Neural progenitor cell (in vitro differentiated cells): ENCODE data around the gene CNOT9. TPM values are rescaled to one million over a fixed set of nuclear protein-coding genes. Genes with fewer than 3 reads are reported as not detected.

Experiments
- DNase-seq: peaks from one replicate; pipeline ENCODE4 v3.0.0-alpha.2; 2016; ENCODE audit warnings: low spot score
- H2AFZ ChIP-seq: fragments of 200-600 bp; sonication (generic); replicated peaks from 2 replicates; pipeline ENCODE4 v1.6.1; 2016; ENCODE audit warnings: antibody characterized with exemption
- H3F3A ChIP-seq: fragments of 200-600 bp; sonication (generic); 2 replicates; pipeline ENCODE4 v1.6.1; 2016; ENCODE audit warnings: antibody characterized with exemption, low read depth
- H3K27ac ChIP-seq: fragments of 200-600 bp; sonication (generic); 2 replicates; pipeline ENCODE4 v1.5.1; 2016; ENCODE audit warnings: mild to moderate bottlenecking
- H3K27me3 ChIP-seq: fragments of 200-600 bp; sonication (generic); 2 replicates; pipeline ENCODE4 v1.6.1; 2016; ENCODE audit warnings: mild to moderate bottlenecking, moderate library complexity
- H3K36me3 ChIP-seq: fragments of 200-600 bp; sonication (generic); 2 replicates; pipeline ENCODE4 v1.5.1; 2016
- H3K4me1 ChIP-seq: fragments of 200-600 bp; sonication (generic); 2 replicates; pipeline ENCODE4 v1.6.1; 2016; ENCODE audit warnings: mixed run types
- H3K4me2 ChIP-seq: fragments of 200-600 bp; sonication (generic); 2 replicates; pipeline ENCODE4 v1.6.1; 2016
- H3K4me3 ChIP-seq: fragments of 200-600 bp; sonication (generic); 2 replicates; pipeline ENCODE4 v1.5.1; 2016
- H3K79me2 ChIP-seq: fragments of 200-600 bp; sonication (generic); 2 replicates; pipeline ENCODE4 v1.6.1; 2016; ENCODE audit warnings: low read depth
- H3K9ac ChIP-seq: fragments of 200-600 bp; sonication (generic); 2 replicates; pipeline ENCODE4 v1.6.1; 2016
- H3K9me3 ChIP-seq: fragments of 200-600 bp; sonication (generic); 2 replicates; pipeline ENCODE4 v1.5.1; 2016; ENCODE audit warnings: low read depth
- H4K20me1 ChIP-seq: fragments of 200-600 bp; sonication (generic); 2 replicates; pipeline ENCODE4 v1.6.1; 2016; ENCODE audit warnings: low read depth
- H3K27ac Mint-ChIP-seq: 3 replicates; pipeline ENCODE4 v1.8.0; 2021; ENCODE audit warnings: mixed read lengths
- H3K27me3 Mint-ChIP-seq: 2 replicates; pipeline ENCODE4 v1.8.0; 2022; ENCODE audit warnings: low read depth, mild to moderate bottlenecking, inconsistent platforms, moderate library complexity, mixed read lengths; ENCODE audit not compliant: insufficient read depth
- H3K36me3 Mint-ChIP-seq: 3 replicates; pipeline ENCODE4 v1.8.0; 2021; ENCODE audit warnings: mixed read lengths
- H3K4me1 Mint-ChIP-seq: 3 replicates; pipeline ENCODE4 v1.8.0; 2021; ENCODE audit warnings: mixed read lengths
- H3K4me3 Mint-ChIP-seq: 3 replicates; pipeline ENCODE4 v1.8.0; 2021; ENCODE audit warnings: mild to moderate bottlenecking, moderate library complexity, mixed read lengths
- H3K9me3 Mint-ChIP-seq: 3 replicates; pipeline ENCODE4 v1.8.0; 2020; ENCODE audit warnings: mixed read lengths
- EZH2 ChIP-seq: fragments of 200-600 bp; sonication (generic); IDR thresholded peaks from 2 replicates; pipeline ENCODE4 v1.6.1; 2017; ENCODE audit warnings: antibody characterized with exemption, mild to moderate bottlenecking, moderate library complexity
- EZH2phosphoT487 ChIP-seq: fragments of 200-600 bp; sonication (generic); IDR thresholded peaks from 2 replicates; pipeline ENCODE4 v1.6.1; 2017; ENCODE audit warnings: antibody characterized with exemption
- total RNA-seq: library from RNA; depleted of rRNA; stranded (reverse); fragments of >200 nt; gene quantifications from 2 replicates; pipeline ENCODE4 v1.2.3, GENCODE V29; 2015; ENCODE audit warnings: low replicate concordance
- TF ChIP-seq, protein P1 (sequence below): fragments of 200-600 bp; sonication (generic); IDR thresholded peaks from 2 replicates; pipeline ENCODE4 v1.5.1; 2017; ENCODE audit warnings: antibody characterized with exemption, mild to moderate bottlenecking

The CNOT9 gene
- total RNA-seq, 1 donor from 2014 or later, result 87.1 TPM

DNA sequence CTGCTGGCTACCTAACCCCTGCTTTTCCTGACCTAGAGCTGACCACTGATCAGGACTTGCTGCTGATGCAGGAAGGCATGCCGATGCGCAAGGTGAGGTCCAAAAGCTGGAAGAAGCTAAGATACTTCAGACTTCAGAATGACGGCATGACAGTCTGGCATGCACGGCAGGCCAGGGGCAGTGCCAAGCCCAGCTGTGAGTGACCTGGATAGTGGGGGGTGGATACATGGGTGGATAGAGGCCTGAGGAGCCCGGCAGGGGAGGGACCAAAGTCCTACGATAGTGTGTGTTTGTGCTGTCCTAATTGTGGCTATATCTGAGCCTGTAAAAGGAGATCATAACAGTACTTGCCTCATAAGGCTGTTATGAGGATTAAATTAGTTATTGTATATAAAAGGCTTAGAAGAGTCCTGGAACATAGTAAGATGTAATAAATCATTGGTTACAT, 47.3 kb downstream of the CNOT9 start:
- no peak overlapping the region for H3K4me3 ChIP-seq
- H3K27ac ChIP-seq, result no peak overlapping the region
- H3K27ac Mint-ChIP-seq, result no peak overlapping the region
- H4K20me1 ChIP-seq, result no peaks in the 10 kb centered on the region
- no peaks in the 10 kb centered on the region for H3K36me3 ChIP-seq
- no peaks in the 10 kb centered on the region for H3K27me3 ChIP-seq
- no peak for DNase-seq
- H3K27me3 Mint-ChIP-seq, result peaks cover 3% of the 10 kb centered on the region
- H3K79me2 ChIP-seq, result no peaks in the 10 kb centered on the region
- H3K4me1 ChIP-seq, result no peaks in the 10 kb centered on the region
- H3K9ac ChIP-seq, result no peak overlapping the region
- no peaks in the 10 kb centered on the region for H3K36me3 Mint-ChIP-seq
- H3F3A ChIP-seq, result no peaks in the 10 kb centered on the region
- no peaks in the 10 kb centered on the region for H3K4me1 Mint-ChIP-seq
- no peak overlapping the region for H3K4me2 ChIP-seq
- no peaks in the 10 kb centered on the region for H3K9me3 Mint-ChIP-seq
- no peak overlapping the region for H3K4me3 Mint-ChIP-seq
- H3K9me3 ChIP-seq, result no peaks in the 10 kb centered on the region
- H2AFZ ChIP-seq, result no peak overlapping the region
- TF ChIP-seq, protein P1, sequence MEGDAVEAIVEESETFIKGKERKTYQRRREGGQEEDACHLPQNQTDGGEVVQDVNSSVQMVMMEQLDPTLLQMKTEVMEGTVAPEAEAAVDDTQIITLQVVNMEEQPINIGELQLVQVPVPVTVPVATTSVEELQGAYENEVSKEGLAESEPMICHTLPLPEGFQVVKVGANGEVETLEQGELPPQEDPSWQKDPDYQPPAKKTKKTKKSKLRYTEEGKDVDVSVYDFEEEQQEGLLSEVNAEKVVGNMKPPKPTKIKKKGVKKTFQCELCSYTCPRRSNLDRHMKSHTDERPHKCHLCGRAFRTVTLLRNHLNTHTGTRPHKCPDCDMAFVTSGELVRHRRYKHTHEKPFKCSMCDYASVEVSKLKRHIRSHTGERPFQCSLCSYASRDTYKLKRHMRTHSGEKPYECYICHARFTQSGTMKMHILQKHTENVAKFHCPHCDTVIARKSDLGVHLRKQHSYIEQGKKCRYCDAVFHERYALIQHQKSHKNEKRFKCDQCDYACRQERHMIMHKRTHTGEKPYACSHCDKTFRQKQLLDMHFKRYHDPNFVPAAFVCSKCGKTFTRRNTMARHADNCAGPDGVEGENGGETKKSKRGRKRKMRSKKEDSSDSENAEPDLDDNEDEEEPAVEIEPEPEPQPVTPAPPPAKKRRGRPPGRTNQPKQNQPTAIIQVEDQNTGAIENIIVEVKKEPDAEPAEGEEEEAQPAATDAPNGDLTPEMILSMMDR, result no peak
- TF ChIP-seq EZH2phosphoT487, result no peak
- TF ChIP-seq EZH2, result no peak

DNA sequence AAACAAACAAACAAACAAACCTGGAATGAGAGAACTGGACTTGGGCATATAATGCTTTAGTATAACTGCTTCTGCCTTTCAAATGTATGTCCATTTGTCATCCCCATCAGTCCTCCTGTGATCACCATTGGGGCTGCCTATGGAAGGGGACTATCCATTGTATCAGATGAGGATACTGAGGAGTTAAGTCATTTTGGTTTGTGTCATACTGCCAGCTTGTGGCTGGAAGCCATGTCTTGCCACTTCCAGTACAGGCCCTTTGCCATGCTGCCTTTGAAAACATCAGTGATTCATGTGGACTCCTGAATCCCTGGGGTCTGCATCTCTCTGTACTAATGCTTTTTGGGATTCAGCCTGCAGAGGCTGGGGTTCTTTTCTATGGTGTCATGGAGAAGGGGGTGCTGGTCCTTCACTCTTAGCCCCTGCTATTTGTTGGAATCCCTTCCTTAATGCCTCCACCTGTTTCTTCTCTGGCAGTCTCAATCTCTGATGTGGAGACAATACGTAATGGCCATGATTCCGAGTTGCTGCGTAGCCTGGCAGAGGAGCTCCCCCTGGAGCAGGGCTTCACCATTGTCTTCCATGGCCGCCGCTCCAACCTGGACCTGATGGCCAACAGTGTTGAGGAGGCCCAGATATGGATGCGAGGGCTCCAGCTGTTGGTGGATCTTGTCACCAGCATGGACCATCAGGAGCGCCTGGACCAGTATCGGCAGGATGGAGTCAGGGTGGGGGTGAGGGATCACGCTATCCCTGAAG, 49.6 kb downstream of the CNOT9 start:
- DNase-seq, result no peak
- no peaks in the 10 kb centered on the region for H4K20me1 ChIP-seq
- no peaks in the 10 kb centered on the region for H3K27me3 ChIP-seq

DNA sequence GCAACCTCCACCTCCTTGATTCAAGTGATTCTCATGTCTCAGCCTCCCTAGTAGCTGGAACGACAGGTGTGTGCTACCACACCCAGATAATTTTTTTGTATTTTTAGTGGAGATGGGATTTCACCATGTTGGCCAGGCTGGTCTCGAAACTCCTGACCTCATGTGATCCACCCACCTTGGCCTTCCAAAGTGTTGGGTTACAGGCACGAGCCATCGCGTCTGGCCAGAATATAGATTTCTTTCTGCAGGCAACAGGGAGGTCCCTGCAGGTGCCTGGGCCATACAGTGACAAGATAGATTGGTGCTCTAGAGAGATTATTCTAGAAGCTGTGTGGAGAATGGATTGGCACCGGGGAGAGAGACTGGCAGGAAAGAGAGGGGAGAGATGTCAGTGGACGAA, 52.4 kb downstream of the CNOT9 start:
- no peak overlapping the region for H3K4me3 Mint-ChIP-seq
- H3K9me3 Mint-ChIP-seq, result no peaks in the 10 kb centered on the region
- Histone ChIP-seq H3K27me3 (no peaks in the 10 kb centered on the region), H3K36me3 (no peaks in the 10 kb centered on the region), H4K20me1 (no peaks in the 10 kb centered on the region), H3F3A (no peaks in the 10 kb centered on the region), H3K9ac (no peak overlapping the region), H3K79me2 (no peaks in the 10 kb centered on the region), H3K9me3 (no peaks in the 10 kb centered on the region), H3K4me2 (no peak overlapping the region), H2AFZ (no peak overlapping the region), H3K4me3 (no peak overlapping the region), H3K4me1 (no peaks in the 10 kb centered on the region), H3K27ac (no peak overlapping the region)
- peaks cover 2% of the 10 kb centered on the region for H3K27me3 Mint-ChIP-seq
- TF ChIP-seq EZH2 (no peak), EZH2phosphoT487 (no peak)
- TF ChIP-seq, protein P1, result no peak
- no peaks in the 10 kb centered on the region for H3K4me1 Mint-ChIP-seq
- H3K36me3 Mint-ChIP-seq, result no peaks in the 10 kb centered on the region
- H3K27ac Mint-ChIP-seq, result no peak overlapping the region
- DNase-seq, result no peak

More for the DNA sequence above, 49.6 kb downstream of the CNOT9 start:
- Histone ChIP-seq H3K4me1 (no peaks in the 10 kb centered on the region), H3K36me3 (no peaks in the 10 kb centered on the region), H3K79me2 (no peaks in the 10 kb centered on the region), H3K4me3 (no peak overlapping the region), H3K9ac (no peak overlapping the region), H3K9me3 (no peaks in the 10 kb centered on the region), H3K4me2 (no peak overlapping the region), H3F3A (no peaks in the 10 kb centered on the region), H2AFZ (no peak overlapping the region), H3K27ac (no peak overlapping the region)
- H3K27me3 Mint-ChIP-seq, result peaks cover 3% of the 10 kb centered on the region
- H3K4me3 Mint-ChIP-seq, result no peak overlapping the region
- H3K4me1 Mint-ChIP-seq, result no peaks in the 10 kb centered on the region
- H3K27ac Mint-ChIP-seq, result no peak overlapping the region
- no peak for TF ChIP-seq EZH2
- TF ChIP-seq, protein P1, result peak; percentile 7
- no peaks in the 10 kb centered on the region for H3K36me3 Mint-ChIP-seq
- H3K9me3 Mint-ChIP-seq, result no peaks in the 10 kb centered on the region
